Activated naive CD4-positive, alpha-beta T cell treated with anti-CD3 and anti-CD28 coated beads, Interleukin-2, amount 10 ng/mL, durations not matched to agents 7 days and 5 days (primary cell): ENCODE measurements around the gene BNC2.

Experiments used
- CTCF ChIA-PET: fragments of 350-600 bp; sonication (Branson Sonifier 250); formaldehyde crosslinking; loops from one replicate; lab custom pipeline; 2021; ENCODE audit warnings: antibody characterized with exemption; lab: Charles Lee
- DNase-seq: peaks from one replicate; pipeline ENCODE4 v3.0.0-alpha.2; 2020
- H3K27ac Mint-ChIP-seq: one replicate; pipeline ENCODE4 v1.8.0; 2021; ENCODE audit warnings: mild to moderate bottlenecking, moderate library complexity, mixed read lengths
- H3K27me3 Mint-ChIP-seq: one replicate; pipeline ENCODE4 v1.8.0; 2021; ENCODE audit warnings: mild to moderate bottlenecking, mixed read lengths
- H3K36me3 Mint-ChIP-seq: one replicate; pipeline ENCODE4 v1.8.0; 2021; ENCODE audit warnings: mixed read lengths
- H3K4me1 Mint-ChIP-seq: one replicate; pipeline ENCODE4 v1.8.0; 2021; ENCODE audit warnings: mixed read lengths
- H3K4me3 Mint-ChIP-seq: one replicate; pipeline ENCODE4 v1.8.0; 2021; ENCODE audit warnings: mild to moderate bottlenecking, moderate library complexity, mixed read lengths
- H3K9me3 Mint-ChIP-seq: one replicate; pipeline ENCODE4 v1.8.0; 2021; ENCODE audit warnings: mixed read lengths

BNC2 gene

GRCh38 chr9:16426716-16427115, 443.8 kb downstream of the BNC2 start:
- no peaks in the 10 kb centered on the region for H3K4me1 Mint-ChIP-seq
- no peak overlapping the region for H3K27ac Mint-ChIP-seq
- DNase-seq, result no peak
- CTCF ChIA-PET, result no interaction called here
- H3K36me3 Mint-ChIP-seq, result no peaks in the 10 kb centered on the region
- H3K9me3 Mint-ChIP-seq, result no peaks in the 10 kb centered on the region
- no peaks in the 10 kb centered on the region for H3K27me3 Mint-ChIP-seq
- H3K4me3 Mint-ChIP-seq, result no peak overlapping the region

GRCh38 chr9:16425562-16426231, 444.8 kb downstream of the BNC2 start:
- H3K27ac Mint-ChIP-seq, result no peak overlapping the region
- no peaks in the 10 kb centered on the region for H3K4me1 Mint-ChIP-seq
- no peaks in the 10 kb centered on the region for H3K9me3 Mint-ChIP-seq
- no peaks in the 10 kb centered on the region for H3K36me3 Mint-ChIP-seq
- no peaks in the 10 kb centered on the region for H3K27me3 Mint-ChIP-seq
- CTCF ChIA-PET, result no interaction called here
- H3K4me3 Mint-ChIP-seq, result no peak overlapping the region
- DNase-seq, result no peak

GRCh38 chr9:16422114-16422513, 448.4 kb downstream of the BNC2 start:
- Mint-ChIP-seq H3K27me3 (no peaks in the 10 kb centered on the region), H3K27ac (no peak overlapping the region), H3K4me1 (no peaks in the 10 kb centered on the region), H3K9me3 (no peaks in the 10 kb centered on the region), H3K36me3 (no peaks in the 10 kb centered on the region), H3K4me3 (no peak overlapping the region)
- CTCF ChIA-PET, result no interaction called here
- DNase-seq, result no peak

DNA sequence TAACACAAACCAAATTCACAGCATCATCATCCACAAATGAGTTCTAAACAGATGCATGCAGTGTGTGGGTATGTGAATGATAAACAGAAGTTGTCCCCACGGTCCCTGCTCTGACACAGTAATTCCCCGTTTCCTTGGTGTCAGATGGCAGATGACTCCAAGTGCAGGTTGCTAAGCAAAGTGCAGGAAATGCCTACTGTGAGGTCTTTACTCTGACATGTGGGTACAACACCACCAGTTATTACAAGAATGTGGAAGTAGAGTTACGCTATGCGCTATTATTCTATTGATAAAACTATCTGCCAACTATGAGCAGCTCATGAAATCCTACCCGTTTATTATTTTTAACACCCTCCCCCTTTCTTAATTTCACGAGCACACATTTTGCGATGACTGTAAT, 448.9 kb downstream of the BNC2 start:
- H3K4me1 Mint-ChIP-seq, result no peaks in the 10 kb centered on the region
- DNase-seq, result no peak
- H3K4me3 Mint-ChIP-seq, result no peak overlapping the region
- no peaks in the 10 kb centered on the region for H3K27me3 Mint-ChIP-seq
- CTCF ChIA-PET, result no interaction called here
- H3K36me3 Mint-ChIP-seq, result no peaks in the 10 kb centered on the region
- H3K9me3 Mint-ChIP-seq, result no peaks in the 10 kb centered on the region
- no peak overlapping the region for H3K27ac Mint-ChIP-seq

GRCh38 chr9:16419124-16419523, 451.3 kb downstream of the BNC2 start:
- no peak for DNase-seq
- no peaks in the 10 kb centered on the region for H3K36me3 Mint-ChIP-seq
- H3K27ac Mint-ChIP-seq, result no peak overlapping the region
- CTCF ChIA-PET, result no interaction called here
- H3K4me3 Mint-ChIP-seq, result no peak overlapping the region
- H3K27me3 Mint-ChIP-seq, result no peaks in the 10 kb centered on the region
- H3K4me1 Mint-ChIP-seq, result no peaks in the 10 kb centered on the region
- H3K9me3 Mint-ChIP-seq, result peaks cover under 1% of the 10 kb centered on the region

- Mint-ChIP-seq H3K4me3 (no peak overlapping the region), H3K9me3 (peaks cover 4% of the 10 kb centered on the region), H3K36me3 (no peaks in the 10 kb centered on the region), H3K4me1 (no peaks in the 10 kb centered on the region), H3K27me3 (no peaks in the 10 kb centered on the region), H3K27ac (no peak overlapping the region)
- no peak for DNase-seq
- CTCF ChIA-PET, result no interaction called here
These were observed 451.7 kb downstream of the BNC2 start for GRCh38 chr9:16418721-16419120.

- CTCF ChIA-PET, result no interaction called here
- peaks cover 4% of the 10 kb centered on the region for H3K9me3 Mint-ChIP-seq
- no peaks in the 10 kb centered on the region for H3K27me3 Mint-ChIP-seq
- no peaks in the 10 kb centered on the region for H3K4me1 Mint-ChIP-seq
- H3K27ac Mint-ChIP-seq, result no peak overlapping the region
- no peaks in the 10 kb centered on the region for H3K36me3 Mint-ChIP-seq
- DNase-seq, result no peak
- H3K4me3 Mint-ChIP-seq, result no peak overlapping the region
These were observed 452.7 kb downstream of the BNC2 start for GRCh38 chr9:16417749-16418148.

DNA sequence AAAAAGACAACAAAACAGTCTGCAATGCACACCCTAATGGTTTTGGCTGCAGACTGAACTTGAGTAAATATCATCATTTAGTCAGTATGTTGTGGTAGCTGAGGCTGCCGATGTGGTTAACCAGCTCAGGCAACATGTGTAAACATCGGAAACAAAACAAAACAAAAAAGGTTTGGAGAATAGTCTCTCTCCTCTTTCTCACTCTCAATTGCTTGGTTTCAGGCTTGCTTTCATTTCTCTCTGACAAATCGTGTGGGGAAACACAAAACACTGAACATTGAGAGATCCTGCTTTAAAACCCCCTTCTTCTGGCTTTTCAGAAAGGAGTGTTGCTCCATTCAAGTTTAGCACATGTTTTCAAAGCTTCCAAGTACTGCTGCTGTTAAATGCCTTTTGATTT, 453.3 kb downstream of the BNC2 start:
- no peak for DNase-seq
- no peaks in the 10 kb centered on the region for H3K27me3 Mint-ChIP-seq
- no peak overlapping the region for H3K4me3 Mint-ChIP-seq
- no peak overlapping the region for H3K27ac Mint-ChIP-seq
- peaks cover 6% of the 10 kb centered on the region for H3K9me3 Mint-ChIP-seq
- H3K4me1 Mint-ChIP-seq, result no peaks in the 10 kb centered on the region
- CTCF ChIA-PET, result no interaction called here
- no peaks in the 10 kb centered on the region for H3K36me3 Mint-ChIP-seq

DNA sequence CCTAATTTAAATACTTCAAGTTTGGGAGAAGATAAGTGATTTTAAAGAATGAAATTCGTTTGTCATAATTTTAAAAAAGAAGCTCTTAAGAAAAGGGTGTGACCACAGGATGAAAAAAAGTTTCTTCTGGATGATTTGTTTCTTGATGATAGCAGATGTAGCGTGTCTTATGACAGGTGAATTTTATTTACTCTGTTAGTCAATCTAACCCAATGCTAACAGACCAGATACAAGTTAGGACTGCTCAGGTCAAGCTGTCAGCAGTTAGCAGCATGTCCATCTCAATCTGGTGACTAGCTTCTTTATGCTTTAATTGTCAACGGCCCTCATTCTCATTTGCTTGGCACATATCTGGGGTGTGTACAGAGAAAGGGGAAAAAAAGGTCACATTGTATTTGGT, 456.0 kb downstream of the BNC2 start:
- Mint-ChIP-seq H3K36me3 (no peaks in the 10 kb centered on the region), H3K4me1 (no peaks in the 10 kb centered on the region), H3K27ac (no peak overlapping the region), H3K4me3 (no peak overlapping the region), H3K27me3 (no peaks in the 10 kb centered on the region), H3K9me3 (peaks cover 8% of the 10 kb centered on the region)
- no peak for DNase-seq
- CTCF ChIA-PET, result interaction anchor here (0.6 kb wide), 1 partner anchor 502 kb away, joined by 3 read pairs; no protein-coding TSS in a partner anchor

- Mint-ChIP-seq H3K27me3 (no peaks in the 10 kb centered on the region), H3K27ac (no peak overlapping the region), H3K4me3 (no peak overlapping the region), H3K36me3 (no peaks in the 10 kb centered on the region), H3K4me1 (no peaks in the 10 kb centered on the region), H3K9me3 (peaks cover 8% of the 10 kb centered on the region)
- CTCF ChIA-PET, result no interaction called here
- DNase-seq, result no peak
These were observed 456.9 kb downstream of the BNC2 start for GRCh38 chr9:16413509-16414016.

GRCh38 chr9:16412740-16413139, 457.7 kb downstream of the BNC2 start:
- H3K27ac Mint-ChIP-seq, result no peak overlapping the region
- no peak for DNase-seq
- H3K4me1 Mint-ChIP-seq, result no peaks in the 10 kb centered on the region
- peaks cover 8% of the 10 kb centered on the region for H3K9me3 Mint-ChIP-seq
- H3K36me3 Mint-ChIP-seq, result no peaks in the 10 kb centered on the region
- no peak overlapping the region for H3K4me3 Mint-ChIP-seq
- CTCF ChIA-PET, result no interaction called here
- H3K27me3 Mint-ChIP-seq, result no peaks in the 10 kb centered on the region

- Mint-ChIP-seq H3K4me1 (no peaks in the 10 kb centered on the region), H3K27ac (no peak overlapping the region), H3K36me3 (no peaks in the 10 kb centered on the region), H3K4me3 (no peak overlapping the region), H3K9me3 (peaks cover 8% of the 10 kb centered on the region), H3K27me3 (no peaks in the 10 kb centered on the region)
- CTCF ChIA-PET, result no interaction called here
- DNase-seq, result no peak
These were observed 459.2 kb downstream of the BNC2 start for GRCh38 chr9:16411311-16411710.

DNA sequence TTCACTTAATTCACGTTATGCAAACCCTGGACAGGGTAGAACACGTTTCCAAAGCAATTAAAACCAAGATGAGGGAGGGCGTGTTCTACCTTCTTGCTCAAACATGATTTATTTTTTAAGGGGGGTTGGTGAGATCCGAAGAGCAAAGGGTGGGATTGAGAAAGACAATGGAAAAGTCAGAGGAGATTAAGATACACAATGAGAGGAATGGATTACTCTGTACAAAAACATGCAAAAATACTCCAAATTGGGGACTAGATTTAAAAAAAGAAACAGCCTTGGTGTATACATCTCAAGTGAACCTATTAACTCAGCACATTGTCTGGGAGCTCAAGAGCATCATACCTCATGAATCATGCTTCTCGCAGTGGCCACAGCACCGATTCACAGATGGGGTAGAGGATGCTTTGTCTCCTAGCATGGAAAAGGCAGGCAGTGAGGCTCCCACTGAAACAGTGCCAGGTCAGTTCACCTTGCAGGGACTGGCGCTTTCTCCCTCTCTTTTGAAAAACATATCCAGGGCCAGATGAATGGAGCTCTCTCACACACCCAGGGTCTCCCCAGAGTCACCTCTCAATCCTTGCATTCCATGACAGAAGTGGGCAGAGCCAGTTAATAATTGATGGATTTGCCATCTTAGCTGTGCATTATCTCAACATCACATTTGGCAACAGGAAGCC, 459.7 kb downstream of the BNC2 start:
- Mint-ChIP-seq H3K27ac (no peak overlapping the region), H3K4me1 (no peaks in the 10 kb centered on the region), H3K4me3 (no peak overlapping the region), H3K36me3 (no peaks in the 10 kb centered on the region), H3K27me3 (no peaks in the 10 kb centered on the region), H3K9me3 (peaks cover 8% of the 10 kb centered on the region)
- CTCF ChIA-PET, result no interaction called here
- no peak for DNase-seq

DNA sequence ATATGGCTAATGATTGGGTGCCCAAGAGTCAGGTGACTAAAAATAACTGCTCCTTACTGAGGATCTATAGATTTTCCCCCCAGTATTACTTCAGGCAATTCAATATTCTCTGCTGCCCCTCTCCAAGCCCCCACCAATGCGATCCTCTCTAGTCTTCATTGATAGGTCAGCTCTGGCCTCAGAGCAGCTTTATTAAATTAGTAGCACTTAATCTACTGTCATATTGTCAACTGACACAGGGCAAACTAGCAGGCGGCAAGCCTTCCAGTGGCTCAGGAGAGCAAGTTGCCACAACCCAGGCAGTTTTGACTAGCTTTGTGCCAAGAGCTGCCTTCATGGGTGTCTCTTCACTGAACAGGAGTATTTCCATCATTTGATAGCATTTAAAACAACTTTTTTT, 462.9 kb downstream of the BNC2 start:
- no peak for DNase-seq
- CTCF ChIA-PET, result no interaction called here
- no peak overlapping the region for H3K4me3 Mint-ChIP-seq
- no peaks in the 10 kb centered on the region for H3K27me3 Mint-ChIP-seq
- H3K9me3 Mint-ChIP-seq, result peaks cover 5% of the 10 kb centered on the region
- H3K27ac Mint-ChIP-seq, result no peak overlapping the region
- H3K36me3 Mint-ChIP-seq, result no peaks in the 10 kb centered on the region
- no peaks in the 10 kb centered on the region for H3K4me1 Mint-ChIP-seq

DNA sequence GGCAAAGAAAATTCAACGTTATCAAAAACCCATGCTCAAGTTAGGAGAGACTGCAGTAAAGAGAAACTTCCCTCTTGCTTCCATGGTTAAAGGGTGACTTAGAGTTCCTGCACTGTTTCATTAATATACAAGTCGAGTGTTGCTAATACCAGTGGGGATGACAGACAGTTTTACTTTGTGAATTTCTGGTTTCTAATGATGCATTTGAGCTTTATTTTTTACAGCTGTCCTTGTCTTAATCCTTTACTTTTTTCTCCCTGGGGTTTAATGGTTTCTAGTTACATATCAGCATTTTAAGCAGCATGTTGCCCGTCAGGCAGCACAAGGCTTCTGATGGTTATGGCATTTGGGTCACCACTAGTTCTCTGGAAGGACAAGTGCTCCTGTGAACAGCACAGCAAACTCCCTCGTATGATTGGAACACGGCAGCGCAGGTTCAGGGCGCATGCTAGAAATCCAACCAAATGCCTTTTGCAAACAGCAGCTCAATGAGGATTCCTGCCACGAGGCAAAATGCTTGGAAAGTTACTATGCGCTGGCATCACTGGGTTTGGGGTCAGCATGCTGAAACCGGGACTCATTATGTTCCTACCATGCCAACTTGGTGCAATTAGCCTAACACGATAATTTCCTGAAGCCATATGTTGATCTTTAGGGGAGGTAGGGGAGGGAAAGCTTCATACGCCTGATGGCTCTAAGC, 463.8 kb downstream of the BNC2 start:
- no peak overlapping the region for H3K27ac Mint-ChIP-seq
- H3K4me1 Mint-ChIP-seq, result no peaks in the 10 kb centered on the region
- peaks cover 1% of the 10 kb centered on the region for H3K9me3 Mint-ChIP-seq
- H3K27me3 Mint-ChIP-seq, result no peaks in the 10 kb centered on the region
- CTCF ChIA-PET, result no interaction called here
- no peak overlapping the region for H3K4me3 Mint-ChIP-seq
- H3K36me3 Mint-ChIP-seq, result no peaks in the 10 kb centered on the region
- DNase-seq, result no peak
